HL-60/S4 treated with phorbol 12-myristate 13-acetate at 8.2 ng/mL for 4 days and 3 days (cell line): Measurements from ENCODE around the gene TFEB.

Experiments used
- in situ Hi-C: fragments of 300-500 bp; cut with MboI; formaldehyde crosslinking; loops from 2 replicates; pipeline ENCODE4 v1.15.0; 2022; ENCODE audit warnings: low sequenced_read_pairs

The TFEB gene

GRCh38 chr6:41692080-41692675, 43.2 kb downstream of the TFEB start:
- in situ Hi-C loops, result no loop called here

- in situ Hi-C loops, result no loop called here
Measured at GRCh38 chr6:41691426-41692079, 43.9 kb downstream of the TFEB start.

GRCh38 chr6:41690541-41691330, 44.7 kb downstream of the TFEB start:
- in situ Hi-C loops, result no loop called here

- in situ Hi-C loops, result loop anchor here (10.0 kb wide), 1 partner anchor 325 kb away; no protein-coding TSS in a partner anchor
Measured at GRCh38 chr6:41689171-41690008, 46.0 kb downstream of the TFEB start.

GRCh38 chr6:41688256-41688965, 47.0 kb downstream of the TFEB start:
- in situ Hi-C loops, result loop anchor here (10.0 kb wide), 1 partner anchor 324 kb away; no protein-coding TSS in a partner anchor

- in situ Hi-C loops, result loop anchor here (10.0 kb wide), 1 partner anchor 323 kb away; no protein-coding TSS in a partner anchor
Measured at GRCh38 chr6:41687501-41688175, 47.8 kb downstream of the TFEB start.

GRCh38 chr6:41685641-41686380, 49.6 kb downstream of the TFEB start:
- in situ Hi-C loops, result loop anchor here (10.0 kb wide), 1 partner anchor 321 kb away; no protein-coding TSS in a partner anchor

GRCh38 chr6:41684311-41685180, 50.9 kb downstream of the TFEB start:
- in situ Hi-C loops, result loop anchor here (10.0 kb wide), 1 partner anchor 320 kb away; no protein-coding TSS in a partner anchor

- in situ Hi-C loops, result loop anchor here (10.0 kb wide), 1 partner anchor 319 kb away; no protein-coding TSS in a partner anchor
Measured at GRCh38 chr6:41683523-41684310, 51.7 kb downstream of the TFEB start.

- in situ Hi-C loops, result loop anchor here (10.0 kb wide), 1 partner anchor 318 kb away; no protein-coding TSS in a partner anchor
Measured at GRCh38 chr6:41683273-41683522, 52.2 kb downstream of the TFEB start.

GRCh38 chr6:41682497-41683272, 52.7 kb downstream of the TFEB start:
- in situ Hi-C loops, result loop anchor here (10.0 kb wide), 1 partner anchor 318 kb away; no protein-coding TSS in a partner anchor

GRCh38 chr6:41682056-41682477, 53.3 kb downstream of the TFEB start:
- in situ Hi-C loops, result loop anchor here (10.0 kb wide), 1 partner anchor 317 kb away; no protein-coding TSS in a partner anchor

- in situ Hi-C loops, result loop anchor here (10.0 kb wide), 1 partner anchor 316 kb away; no protein-coding TSS in a partner anchor
Measured at GRCh38 chr6:41680182-41680965, 55.0 kb downstream of the TFEB start.

GRCh38 chr6:41679696-41680095, 55.7 kb downstream of the TFEB start:
- in situ Hi-C loops, result loop anchor here (10.0 kb wide), 1 partner anchor 315 kb away; no protein-coding TSS in a partner anchor

- in situ Hi-C loops, result no loop called here
Measured at GRCh38 chr6:41678511-41679084, 56.8 kb downstream of the TFEB start.
